ENCODE results near the gene EXOC4.

Gene EXOC4

GRCh38 chr7:133497061-133497460 lies 244.2 kb downstream of the EXOC4 start:
- no peak overlapping the region for H3K4me3 ChIP-seq (ENCODE audit: low read depth in 1 of 2, low read length in 2 of 2)
- H3K9me3 ChIP-seq (ENCODE audit: low read length): no peaks in the 10 kb centered on the region
- H3K9ac ChIP-seq (ENCODE audit: low read length): no peak overlapping the region
- no peak overlapping the region for H3K27ac ChIP-seq (ENCODE audit: low read depth, low read length)
- no peaks in the 10 kb centered on the region for H3K27me3 ChIP-seq (ENCODE audit: control insufficient read depth in 1 of 2, insufficient read depth in 2 of 2, low read length in 2 of 2)
- peaks cover 1% of the 10 kb centered on the region for H3K4me1 ChIP-seq (ENCODE audit: insufficient read depth, low read length)
- no peaks in the 10 kb centered on the region for H3K36me3 ChIP-seq (ENCODE audit: insufficient read depth, low read length)

- Histone ChIP-seq H3K27me3 (ENCODE audit: control insufficient read depth in 1 of 2, insufficient read depth in 2 of 2, low read length in 2 of 2) (no peaks in the 10 kb centered on the region), H3K9me3 (ENCODE audit: low read length) (no peaks in the 10 kb centered on the region), H3K27ac (ENCODE audit: low read depth, low read length) (no peak overlapping the region), H3K4me1 (ENCODE audit: insufficient read depth, low read length) (peaks cover 9% of the 10 kb centered on the region), H3K4me3 (ENCODE audit: low read depth in 1 of 2, low read length in 2 of 2) (no peak overlapping the region), H3K36me3 (ENCODE audit: insufficient read depth, low read length) (no peaks in the 10 kb centered on the region), H3K9ac (ENCODE audit: low read length) (no peak overlapping the region)
Observed at GRCh38 chr7:133501771-133502170, 248.9 kb downstream of the EXOC4 start.

GRCh38 chr7:133502498-133502897 lies 249.6 kb downstream of the EXOC4 start:
- Histone ChIP-seq H3K27me3 (ENCODE audit: control insufficient read depth in 1 of 2, insufficient read depth in 2 of 2, low read length in 2 of 2) (no peaks in the 10 kb centered on the region), H3K27ac (ENCODE audit: low read depth, low read length) (no peak overlapping the region), H3K4me1 (ENCODE audit: insufficient read depth, low read length) (peaks cover 9% of the 10 kb centered on the region), H3K4me3 (ENCODE audit: low read depth in 1 of 2, low read length in 2 of 2) (no peak overlapping the region), H3K9ac (ENCODE audit: low read length) (no peak overlapping the region), H3K9me3 (ENCODE audit: low read length) (no peaks in the 10 kb centered on the region), H3K36me3 (ENCODE audit: insufficient read depth, low read length) (no peaks in the 10 kb centered on the region)

- peaks cover 9% of the 10 kb centered on the region for H3K4me1 ChIP-seq (ENCODE audit: insufficient read depth, low read length)
- H3K36me3 ChIP-seq (ENCODE audit: insufficient read depth, low read length): no peaks in the 10 kb centered on the region
- no peaks in the 10 kb centered on the region for H3K27me3 ChIP-seq (ENCODE audit: control insufficient read depth in 1 of 2, insufficient read depth in 2 of 2, low read length in 2 of 2)
- no peak overlapping the region for H3K27ac ChIP-seq (ENCODE audit: low read depth, low read length)
- no peak overlapping the region for H3K4me3 ChIP-seq (ENCODE audit: low read depth in 1 of 2, low read length in 2 of 2)
- no peaks in the 10 kb centered on the region for H3K9me3 ChIP-seq (ENCODE audit: low read length)
- H3K9ac ChIP-seq (ENCODE audit: low read length): no peak overlapping the region
Observed at GRCh38 chr7:133502972-133503371, 250.1 kb downstream of the EXOC4 start.

GRCh38 chr7:133504825-133505224 lies 251.9 kb downstream of the EXOC4 start:
- Histone ChIP-seq H3K27me3 (ENCODE audit: control insufficient read depth in 1 of 2, insufficient read depth in 2 of 2, low read length in 2 of 2) (no peaks in the 10 kb centered on the region), H3K4me3 (ENCODE audit: low read depth in 1 of 2, low read length in 2 of 2) (no peak overlapping the region), H3K9me3 (ENCODE audit: low read length) (no peaks in the 10 kb centered on the region), H3K9ac (ENCODE audit: low read length) (no peak overlapping the region), H3K36me3 (ENCODE audit: insufficient read depth, low read length) (no peaks in the 10 kb centered on the region), H3K4me1 (ENCODE audit: insufficient read depth, low read length) (peaks cover 9% of the 10 kb centered on the region), H3K27ac (ENCODE audit: low read depth, low read length) (no peak overlapping the region)

GRCh38 chr7:133509822-133510221 lies 256.9 kb downstream of the EXOC4 start:
- no peaks in the 10 kb centered on the region for H3K4me1 ChIP-seq (ENCODE audit: insufficient read depth, low read length)
- no peaks in the 10 kb centered on the region for H3K9me3 ChIP-seq (ENCODE audit: low read length)
- H3K9ac ChIP-seq (ENCODE audit: low read length): no peak overlapping the region
- H3K36me3 ChIP-seq (ENCODE audit: insufficient read depth, low read length): no peaks in the 10 kb centered on the region
- H3K4me3 ChIP-seq (ENCODE audit: low read depth in 1 of 2, low read length in 2 of 2): no peak overlapping the region
- no peak overlapping the region for H3K27ac ChIP-seq (ENCODE audit: low read depth, low read length)
- no peaks in the 10 kb centered on the region for H3K27me3 ChIP-seq (ENCODE audit: control insufficient read depth in 1 of 2, insufficient read depth in 2 of 2, low read length in 2 of 2)

GRCh38 chr7:133510326-133511055 lies 257.6 kb downstream of the EXOC4 start:
- Histone ChIP-seq H3K9me3 (ENCODE audit: low read length) (no peaks in the 10 kb centered on the region), H3K27me3 (ENCODE audit: control insufficient read depth in 1 of 2, insufficient read depth in 2 of 2, low read length in 2 of 2) (no peaks in the 10 kb centered on the region), H3K36me3 (ENCODE audit: insufficient read depth, low read length) (no peaks in the 10 kb centered on the region), H3K27ac (ENCODE audit: low read depth, low read length) (no peak overlapping the region), H3K4me3 (ENCODE audit: low read depth in 1 of 2, low read length in 2 of 2) (no peak overlapping the region), H3K4me1 (ENCODE audit: insufficient read depth, low read length) (no peaks in the 10 kb centered on the region), H3K9ac (ENCODE audit: low read length) (no peak overlapping the region)

GRCh38 chr7:133511252-133511651 lies 258.4 kb downstream of the EXOC4 start:
- Histone ChIP-seq H3K9me3 (ENCODE audit: low read length) (no peaks in the 10 kb centered on the region), H3K27me3 (ENCODE audit: control insufficient read depth in 1 of 2, insufficient read depth in 2 of 2, low read length in 2 of 2) (no peaks in the 10 kb centered on the region)

GRCh38 chr7:133511708-133512107 lies 258.8 kb downstream of the EXOC4 start:
- Histone ChIP-seq H3K4me1 (ENCODE audit: insufficient read depth, low read length) (no peaks in the 10 kb centered on the region), H3K36me3 (ENCODE audit: insufficient read depth, low read length) (no peaks in the 10 kb centered on the region), H3K27me3 (ENCODE audit: control insufficient read depth in 1 of 2, insufficient read depth in 2 of 2, low read length in 2 of 2) (no peaks in the 10 kb centered on the region), H3K4me3 (ENCODE audit: low read depth in 1 of 2, low read length in 2 of 2) (no peak overlapping the region), H3K27ac (ENCODE audit: low read depth, low read length) (no peak overlapping the region), H3K9ac (ENCODE audit: low read length) (no peak overlapping the region), H3K9me3 (ENCODE audit: low read length) (no peaks in the 10 kb centered on the region)

More at GRCh38 chr7:133511252-133511651, 258.4 kb downstream of the EXOC4 start:
- no peak overlapping the region for H3K9ac ChIP-seq (ENCODE audit: low read length)
- no peaks in the 10 kb centered on the region for H3K36me3 ChIP-seq (ENCODE audit: insufficient read depth, low read length)
- no peak overlapping the region for H3K4me3 ChIP-seq (ENCODE audit: low read depth in 1 of 2, low read length in 2 of 2)
- no peaks in the 10 kb centered on the region for H3K4me1 ChIP-seq (ENCODE audit: insufficient read depth, low read length)
- H3K27ac ChIP-seq (ENCODE audit: low read depth, low read length): no peak overlapping the region

GRCh38 chr7:133512560-133512959 lies 259.7 kb downstream of the EXOC4 start:
- H3K4me3 ChIP-seq (ENCODE audit: low read depth in 1 of 2, low read length in 2 of 2): no peak overlapping the region
- H3K9me3 ChIP-seq (ENCODE audit: low read length): no peaks in the 10 kb centered on the region
- H3K27me3 ChIP-seq (ENCODE audit: control insufficient read depth in 1 of 2, insufficient read depth in 2 of 2, low read length in 2 of 2): no peaks in the 10 kb centered on the region
- no peak overlapping the region for H3K27ac ChIP-seq (ENCODE audit: low read depth, low read length)
- no peaks in the 10 kb centered on the region for H3K4me1 ChIP-seq (ENCODE audit: insufficient read depth, low read length)
- H3K36me3 ChIP-seq (ENCODE audit: insufficient read depth, low read length): no peaks in the 10 kb centered on the region
- no peak overlapping the region for H3K9ac ChIP-seq (ENCODE audit: low read length)

GRCh38 chr7:133513608-133514007 lies 260.7 kb downstream of the EXOC4 start:
- H3K4me3 ChIP-seq (ENCODE audit: low read depth in 1 of 2, low read length in 2 of 2): no peak overlapping the region
- H3K27ac ChIP-seq (ENCODE audit: low read depth, low read length): no peak overlapping the region
- no peak overlapping the region for H3K9ac ChIP-seq (ENCODE audit: low read length)
- H3K9me3 ChIP-seq (ENCODE audit: low read length): no peaks in the 10 kb centered on the region
- H3K27me3 ChIP-seq (ENCODE audit: control insufficient read depth in 1 of 2, insufficient read depth in 2 of 2, low read length in 2 of 2): no peaks in the 10 kb centered on the region
- no peaks in the 10 kb centered on the region for H3K4me1 ChIP-seq (ENCODE audit: insufficient read depth, low read length)
- no peaks in the 10 kb centered on the region for H3K36me3 ChIP-seq (ENCODE audit: insufficient read depth, low read length)

- Histone ChIP-seq H3K27ac (ENCODE audit: low read depth, low read length) (no peak overlapping the region), H3K27me3 (ENCODE audit: control insufficient read depth in 1 of 2, insufficient read depth in 2 of 2, low read length in 2 of 2) (no peaks in the 10 kb centered on the region), H3K4me1 (ENCODE audit: insufficient read depth, low read length) (no peaks in the 10 kb centered on the region), H3K9ac (ENCODE audit: low read length) (no peak overlapping the region), H3K9me3 (ENCODE audit: low read length) (no peaks in the 10 kb centered on the region), H3K36me3 (ENCODE audit: insufficient read depth, low read length) (no peaks in the 10 kb centered on the region), H3K4me3 (ENCODE audit: low read depth in 1 of 2, low read length in 2 of 2) (no peak overlapping the region)
Observed at GRCh38 chr7:133514551-133514950, 261.7 kb downstream of the EXOC4 start.

Data from muscle layer of colon (tissue), 2 donors.